NCI-H1417 (cell line): ENCODE data around the gene C11orf24.
A peak's percentile ranks its signal among the peaks of the same experiment; 100 is the strongest.

Experiments
- DNase-seq, 3 experiments: peaks; one replicate each; lab custom pipeline; 2025; lab: John Stamatoyannopoulos, UW

Gene C11orf24

DNA sequence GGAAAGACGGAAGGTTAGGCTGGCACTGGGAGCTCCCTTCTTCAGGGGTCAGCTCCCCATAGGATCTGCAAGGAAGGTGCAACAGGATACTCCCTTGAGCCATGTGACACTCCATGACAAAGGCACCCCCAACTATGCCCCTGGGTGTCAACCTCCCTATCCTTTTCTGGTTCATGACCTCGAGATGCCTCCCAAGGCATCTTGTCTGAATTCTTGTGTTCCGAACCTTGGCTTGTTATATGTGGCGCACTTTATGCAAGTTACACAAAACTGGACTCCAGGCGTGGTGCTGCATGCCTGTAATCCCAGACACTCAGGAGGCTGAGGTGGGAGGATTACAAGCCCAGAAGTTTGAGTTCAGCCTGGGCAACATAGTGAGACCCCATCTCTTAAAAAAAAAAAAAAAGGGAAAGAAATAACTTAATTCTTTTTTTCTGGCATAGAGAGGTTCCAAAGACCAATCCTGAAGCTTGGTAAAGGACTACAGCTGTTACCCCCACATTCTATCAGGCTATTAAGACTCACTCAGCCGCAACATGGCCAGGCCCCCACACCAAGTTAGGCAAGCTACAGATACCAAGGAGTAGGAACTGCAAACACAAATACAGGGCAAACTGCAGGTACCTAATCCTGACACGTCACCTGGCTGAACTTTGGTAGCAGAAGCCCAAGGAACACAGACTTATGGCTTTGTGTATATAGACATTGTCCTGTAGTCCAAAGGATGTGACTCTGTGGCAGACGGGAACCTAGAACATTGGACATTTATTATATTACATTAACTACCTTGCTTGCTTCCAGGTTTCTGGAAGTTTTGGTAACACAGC lies 1.4 kb downstream of the C11orf24 start:
- no peak for DNase-seq

DNA sequence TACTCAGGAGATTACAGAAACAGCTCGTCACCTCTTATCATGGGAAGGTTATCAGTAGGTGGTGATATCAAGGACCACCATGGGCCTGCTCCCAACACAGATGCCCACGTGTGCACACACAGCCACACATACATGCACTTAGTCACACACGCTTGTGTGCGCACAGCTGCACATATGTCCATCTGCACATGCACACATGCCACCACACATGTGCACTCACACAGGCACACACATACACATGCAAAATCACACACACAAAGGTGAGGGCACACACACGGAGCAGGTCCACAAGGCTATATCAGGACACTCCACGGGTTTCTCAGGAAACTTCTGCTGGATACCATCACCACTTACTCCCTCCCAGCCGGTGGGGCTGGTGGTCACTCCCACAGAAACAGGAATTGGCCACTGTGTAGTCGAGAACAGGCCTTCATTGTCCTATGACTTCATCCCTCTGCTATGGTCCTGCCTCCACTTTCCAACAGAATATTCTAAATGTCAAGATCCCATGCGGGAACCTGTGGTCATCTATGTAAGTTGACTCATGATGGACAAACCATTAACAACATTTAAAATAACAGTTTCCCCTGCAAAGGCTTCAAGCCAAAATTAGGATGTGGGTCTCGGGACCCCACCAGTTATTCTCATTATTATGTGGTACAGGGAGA lies 2.2 kb downstream of the C11orf24 start:
- no peak for DNase-seq

DNA sequence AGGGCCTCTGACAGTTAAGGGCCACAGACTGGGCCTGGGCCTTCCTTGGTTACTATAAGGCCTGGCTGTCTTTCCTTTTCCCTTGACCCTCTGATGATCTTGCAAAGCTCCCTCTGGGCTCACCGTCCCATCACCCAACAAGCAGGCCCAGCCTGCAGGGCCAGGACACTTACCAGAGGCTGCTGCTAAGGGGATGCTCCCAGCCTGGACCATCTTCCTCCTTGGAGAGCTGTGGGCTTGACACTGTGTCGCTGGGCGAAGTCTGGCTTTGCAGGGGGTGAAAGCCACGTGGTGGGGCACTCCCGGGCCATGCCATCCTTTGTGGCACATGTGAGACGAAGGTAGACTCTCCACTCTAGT lies 3.9 kb downstream of the C11orf24 start:
- no peak for DNase-seq

DNA sequence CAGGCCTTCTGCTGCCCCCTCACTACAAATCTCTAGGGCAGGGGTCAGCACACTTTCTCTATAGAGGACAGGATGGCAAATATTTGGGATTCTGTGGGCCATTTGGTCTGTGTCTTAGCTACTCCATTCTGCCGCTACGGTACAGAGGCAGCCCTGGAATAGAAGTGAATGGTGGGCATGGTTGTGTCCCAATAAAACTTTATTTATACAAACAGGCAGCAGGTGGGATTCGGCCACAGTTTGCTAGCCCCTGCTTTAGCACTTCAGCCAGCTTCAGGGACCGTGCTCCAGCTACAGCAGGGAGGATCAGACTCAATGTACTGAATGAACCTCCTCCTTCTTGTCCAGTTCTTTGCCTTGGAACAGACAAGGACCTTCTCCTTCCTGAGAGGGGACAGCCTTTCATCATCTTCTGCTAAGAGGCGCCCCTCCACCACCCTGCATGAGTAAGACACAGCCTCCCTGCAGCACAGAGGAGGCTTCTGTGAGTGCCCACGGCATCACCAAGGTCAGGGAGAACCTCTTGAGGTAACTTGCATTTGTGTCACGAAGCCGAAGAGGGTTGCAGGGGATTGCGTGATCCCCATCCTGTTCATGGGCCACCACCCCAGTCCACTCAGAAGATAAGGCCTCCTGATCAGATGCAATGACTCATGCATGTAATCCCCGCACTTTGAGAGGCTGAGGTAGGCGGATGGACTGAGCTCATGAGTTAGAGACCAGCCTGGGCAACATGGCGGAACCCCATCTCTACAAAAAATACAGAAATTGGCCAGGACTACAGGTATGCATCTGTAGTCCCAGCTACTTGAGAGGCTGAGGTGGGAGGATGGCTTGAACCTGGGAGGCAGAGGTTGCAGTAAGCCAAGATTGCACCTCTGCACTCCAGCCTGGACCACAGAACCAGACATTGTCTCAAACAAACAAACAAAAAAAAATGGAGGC lies 4.6 kb downstream of the C11orf24 start:
- DNase-seq = no peak

DNA sequence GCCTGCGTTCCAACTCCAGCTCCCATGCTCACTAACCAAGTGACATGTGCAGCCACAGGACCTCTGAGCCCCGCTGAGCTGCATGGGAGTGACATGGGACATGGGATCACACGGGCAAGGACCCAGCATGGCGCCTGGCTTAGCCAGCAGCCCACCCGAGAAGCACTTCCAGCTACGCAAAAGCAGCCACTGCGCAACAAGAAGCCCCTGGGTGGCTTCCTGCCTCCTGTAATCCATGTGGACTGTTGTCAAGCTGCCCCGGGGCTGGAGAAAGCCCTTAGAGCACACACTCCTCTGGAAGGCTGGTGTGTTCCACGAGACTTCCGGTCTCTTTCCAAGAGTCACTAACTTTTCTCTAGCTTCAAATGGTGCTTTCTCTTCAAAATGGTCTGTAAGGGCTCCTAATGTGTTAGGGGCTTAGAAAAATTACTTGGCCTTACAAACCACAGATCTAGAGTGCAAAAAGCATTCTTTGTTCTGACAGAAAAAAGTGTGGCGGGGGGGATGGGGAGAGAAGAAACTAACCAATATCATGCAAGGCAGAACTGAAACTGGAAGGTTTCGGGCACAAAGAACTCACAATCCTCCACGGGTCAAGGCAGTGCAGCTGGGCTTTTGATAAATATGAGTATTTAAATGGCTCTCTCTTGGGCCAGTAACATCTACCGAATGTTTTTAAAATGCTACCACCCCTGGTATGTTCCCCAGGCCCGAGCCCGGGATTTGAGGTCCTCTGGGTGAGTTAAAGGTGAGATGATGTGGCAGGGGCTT lies 5.5 kb downstream of the C11orf24 start:
- DNase-seq = no peak

DNA sequence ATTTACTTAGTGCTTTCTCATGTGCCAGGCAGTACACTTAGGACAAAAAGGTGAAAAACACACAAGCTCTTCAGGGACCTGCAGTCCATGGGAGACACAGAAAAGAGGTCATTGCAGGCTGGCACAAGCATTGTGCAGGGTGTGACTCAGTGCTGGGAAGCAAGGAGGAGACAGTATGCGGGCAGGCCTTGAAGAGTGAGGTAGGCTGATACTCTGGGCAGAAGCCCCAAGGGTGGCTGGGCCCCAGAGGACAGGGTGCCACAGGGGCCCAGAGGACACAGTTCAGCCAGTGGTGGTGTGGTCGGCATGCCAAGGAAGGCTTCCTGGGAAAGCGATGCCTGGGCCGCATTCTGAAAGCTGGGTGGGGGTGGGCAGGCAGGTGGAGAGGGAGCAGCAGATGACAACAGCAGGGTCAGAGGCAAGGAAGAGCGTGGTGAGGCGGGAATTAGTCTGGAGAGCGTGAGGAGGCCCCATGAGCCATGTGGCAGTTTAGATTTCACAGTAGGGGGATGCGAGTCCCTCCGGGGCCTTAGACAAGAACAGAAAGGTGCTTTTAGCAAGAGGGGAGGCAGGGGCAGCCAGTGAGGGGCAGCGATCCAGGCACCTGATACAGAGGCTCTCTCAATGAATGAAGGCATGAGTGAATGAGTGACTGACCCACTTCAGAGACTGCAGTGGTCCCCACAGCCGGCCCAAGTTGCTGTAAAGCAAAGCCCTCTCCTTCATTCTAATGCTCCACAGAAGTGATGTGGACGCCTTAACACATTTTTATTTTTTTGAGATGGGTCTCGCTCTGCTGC lies 6.8 kb downstream of the C11orf24 start:
- DNase-seq = no peak

DNA sequence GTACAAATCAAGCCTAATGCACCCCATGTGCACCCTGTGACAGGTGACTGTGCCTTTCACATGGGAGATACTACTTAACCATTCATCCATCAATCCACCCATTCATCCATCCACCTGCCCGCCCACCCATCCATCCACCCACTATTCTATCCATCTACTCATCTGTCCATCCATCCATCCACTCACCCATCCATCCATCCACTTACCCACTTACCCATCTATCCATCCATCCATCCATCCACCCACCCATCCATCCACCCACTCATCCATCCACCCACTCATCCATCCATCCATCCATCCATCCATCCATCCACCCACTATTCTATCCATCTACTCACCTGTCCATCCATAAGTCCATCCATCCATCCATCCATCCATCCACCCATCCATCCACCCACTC lies 7.5 kb downstream of the C11orf24 start:
- DNase-seq = no peak

DNA sequence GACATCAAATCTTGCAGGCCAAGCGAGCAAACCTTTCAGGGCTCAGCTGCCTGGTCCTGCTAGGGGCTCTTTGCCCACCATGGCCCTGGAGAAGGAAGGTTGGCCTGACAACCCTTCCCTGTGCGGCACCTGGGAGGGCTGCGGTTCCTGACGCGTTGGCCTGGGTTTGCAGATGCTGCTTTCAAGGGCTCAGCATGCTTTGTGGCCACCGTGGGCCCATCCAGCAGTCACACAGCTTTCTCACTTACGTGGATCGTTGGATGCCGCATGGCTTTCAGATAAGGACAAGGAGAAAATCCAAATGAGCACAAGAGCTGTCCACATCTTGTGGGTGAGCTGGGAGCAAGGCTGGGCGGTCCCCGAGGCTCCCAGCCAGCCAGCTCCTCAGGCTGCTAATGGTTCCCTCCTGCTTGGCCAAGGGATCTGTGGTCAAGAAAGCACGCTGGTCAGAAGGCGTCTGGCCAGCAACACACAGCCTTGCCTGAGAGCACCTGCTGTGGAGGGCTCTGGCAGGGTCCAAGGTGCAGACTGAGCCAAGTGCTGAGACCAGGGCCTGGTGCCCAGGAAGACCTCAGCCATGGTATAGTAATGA lies 8.2 kb downstream of the C11orf24 start:
- no peak for DNase-seq

DNA sequence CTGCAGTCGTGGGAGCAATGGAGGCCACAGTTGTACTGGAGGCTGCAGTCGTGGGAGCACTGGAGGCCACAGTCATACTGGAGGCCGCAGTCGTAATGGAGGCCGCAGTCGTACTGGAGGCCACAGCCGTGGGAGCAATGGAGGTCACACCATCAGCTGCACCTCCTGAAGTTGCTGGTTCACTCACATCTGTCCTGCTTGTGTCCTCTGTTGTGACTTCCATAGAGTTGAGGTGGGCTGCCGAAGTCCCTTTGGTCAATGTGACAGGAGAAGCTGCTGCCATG lies 9.3 kb downstream of the C11orf24 start:
- no peak for DNase-seq

DNA sequence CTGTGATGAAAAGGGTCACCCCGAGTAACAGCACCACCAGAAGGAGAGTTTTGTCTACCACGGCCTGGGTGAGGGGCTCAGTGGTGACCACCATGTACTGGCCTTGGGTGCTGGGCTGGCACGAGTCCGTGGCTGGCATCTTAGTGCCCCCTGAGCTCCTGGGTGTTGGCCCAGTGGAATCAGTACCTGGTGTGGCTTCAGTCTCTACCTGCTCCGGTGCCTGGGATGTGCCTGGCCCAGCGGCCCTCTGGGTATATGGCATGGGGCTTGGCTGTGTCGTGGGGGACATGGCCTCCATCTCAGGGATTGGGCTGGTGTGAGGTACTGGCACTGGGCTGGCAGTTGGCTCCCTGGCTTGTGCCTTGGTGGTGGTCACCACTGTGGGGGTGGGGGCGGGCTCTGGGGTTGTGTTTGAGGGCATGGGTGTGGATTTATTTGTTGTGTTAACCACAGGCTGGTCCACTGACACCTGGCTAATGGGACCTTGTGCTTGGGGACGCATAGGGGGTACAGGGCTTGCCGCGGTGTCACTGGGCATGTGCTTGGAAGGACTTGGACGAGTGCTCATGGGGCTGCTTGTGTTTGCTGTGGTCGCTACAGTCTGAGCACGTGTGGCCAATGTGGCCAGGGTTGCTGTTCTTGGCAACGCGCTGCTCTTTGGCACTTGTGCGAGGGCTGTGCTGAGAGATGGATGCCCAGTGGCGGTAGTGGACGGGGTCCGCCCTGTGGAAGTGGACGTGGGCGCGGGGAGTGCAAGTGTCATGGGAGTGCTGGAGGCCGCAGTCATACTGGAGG lies 9.8 kb downstream of the C11orf24 start:
- DNase-seq = no peak

DNA sequence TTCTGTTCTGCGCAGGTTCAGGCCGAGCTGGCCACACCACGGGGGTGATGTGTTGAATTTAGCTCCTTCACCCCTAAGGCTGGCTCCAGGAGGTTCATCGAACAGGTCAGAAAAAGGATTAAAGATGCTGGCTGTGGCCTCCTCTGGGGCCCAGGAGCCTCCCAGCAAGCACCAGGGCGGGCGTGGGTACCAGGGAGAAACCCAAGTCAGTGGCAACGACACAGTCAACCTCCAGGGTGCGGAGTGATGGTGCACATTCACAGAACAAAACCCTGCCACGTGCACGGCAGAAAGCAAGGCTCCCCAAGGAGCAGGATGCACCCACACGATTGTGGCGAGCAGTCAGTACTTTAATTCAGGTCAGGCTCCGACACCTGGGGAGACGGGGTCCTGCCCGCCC lies 10.8 kb downstream of the C11orf24 start:
- no peak for DNase-seq

DNA sequence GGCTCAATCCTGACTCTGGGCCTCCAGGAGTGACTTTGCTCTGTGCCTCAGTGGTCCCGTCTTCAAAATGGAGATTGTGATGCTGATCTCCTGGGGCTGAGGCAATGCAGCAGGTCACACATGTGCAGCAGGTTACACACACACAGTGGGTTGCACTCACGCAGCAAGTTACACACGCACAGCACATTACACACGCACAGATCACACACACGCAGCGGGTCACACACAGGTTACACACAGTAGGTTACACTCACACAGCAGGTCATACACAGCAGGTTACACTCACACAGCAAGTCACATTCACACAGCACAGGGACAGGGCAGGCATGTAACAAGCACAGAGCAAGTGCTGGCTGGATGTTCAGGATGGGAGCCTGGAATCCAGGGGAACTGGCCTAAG lies 11.3 kb downstream of the C11orf24 start:
- DNase-seq = no peak

DNA sequence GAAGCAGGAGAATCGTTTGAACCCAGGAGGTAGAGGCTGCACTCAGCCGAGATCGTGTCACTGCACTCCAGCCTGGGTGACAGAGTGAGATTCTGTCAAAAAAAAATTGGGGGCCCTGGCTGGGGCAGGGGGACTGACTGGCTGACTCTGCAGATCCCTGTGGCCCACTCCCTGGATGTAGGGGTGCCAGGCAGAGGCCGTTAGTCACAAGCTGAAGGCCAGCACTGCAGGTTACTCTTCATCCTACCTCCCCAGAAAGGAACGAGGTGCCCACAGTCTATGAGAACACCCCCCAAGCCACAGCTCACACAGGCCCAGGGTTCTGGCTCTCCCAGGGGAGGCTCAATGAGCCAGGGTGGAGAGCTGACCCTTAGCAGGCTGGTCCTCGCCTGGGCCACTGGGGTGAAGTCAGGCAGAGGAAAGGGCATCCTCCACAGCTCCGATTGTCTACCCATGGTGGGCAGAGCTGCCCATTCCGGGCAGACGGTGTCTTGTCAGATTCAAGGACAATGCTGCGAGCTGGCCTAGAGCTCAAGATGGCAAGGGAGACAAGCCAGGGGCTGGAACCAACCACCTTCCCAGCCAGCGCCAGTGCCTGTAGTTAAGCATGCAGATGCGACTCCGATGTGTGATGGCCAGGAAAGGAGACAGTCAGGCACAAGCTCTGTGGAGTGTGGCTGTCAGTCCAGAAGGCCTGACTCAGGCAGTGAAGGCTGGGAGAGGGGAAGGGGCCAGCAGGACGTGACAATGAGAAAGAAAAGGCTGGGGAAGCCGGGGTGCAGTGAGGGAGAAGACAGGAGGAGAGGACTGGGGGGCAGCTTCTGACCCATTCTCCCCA lies 12.4 kb downstream of the C11orf24 start:
- no peak for DNase-seq

DNA sequence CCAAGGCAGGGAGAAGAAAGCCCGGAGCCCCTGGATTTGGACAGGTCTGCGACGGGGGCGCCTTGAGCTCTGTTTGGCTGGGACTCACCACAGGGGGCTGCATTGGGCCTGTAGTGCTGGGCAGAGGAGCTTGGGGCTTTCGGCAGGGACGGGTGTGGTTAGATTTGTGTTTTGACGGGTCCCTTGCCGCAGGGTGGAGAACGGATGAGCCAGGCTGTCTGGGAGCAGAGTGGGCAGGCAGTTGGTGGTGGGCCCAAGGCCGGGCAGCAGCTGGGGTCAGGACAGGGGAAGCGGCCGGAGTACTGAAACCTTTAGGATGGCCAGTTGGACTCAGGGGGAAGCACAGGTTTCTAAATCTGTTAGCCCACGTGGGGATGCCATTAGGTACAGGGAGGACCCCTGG lies 13.4 kb downstream of the C11orf24 start:
- DNase-seq = no peak

DNA sequence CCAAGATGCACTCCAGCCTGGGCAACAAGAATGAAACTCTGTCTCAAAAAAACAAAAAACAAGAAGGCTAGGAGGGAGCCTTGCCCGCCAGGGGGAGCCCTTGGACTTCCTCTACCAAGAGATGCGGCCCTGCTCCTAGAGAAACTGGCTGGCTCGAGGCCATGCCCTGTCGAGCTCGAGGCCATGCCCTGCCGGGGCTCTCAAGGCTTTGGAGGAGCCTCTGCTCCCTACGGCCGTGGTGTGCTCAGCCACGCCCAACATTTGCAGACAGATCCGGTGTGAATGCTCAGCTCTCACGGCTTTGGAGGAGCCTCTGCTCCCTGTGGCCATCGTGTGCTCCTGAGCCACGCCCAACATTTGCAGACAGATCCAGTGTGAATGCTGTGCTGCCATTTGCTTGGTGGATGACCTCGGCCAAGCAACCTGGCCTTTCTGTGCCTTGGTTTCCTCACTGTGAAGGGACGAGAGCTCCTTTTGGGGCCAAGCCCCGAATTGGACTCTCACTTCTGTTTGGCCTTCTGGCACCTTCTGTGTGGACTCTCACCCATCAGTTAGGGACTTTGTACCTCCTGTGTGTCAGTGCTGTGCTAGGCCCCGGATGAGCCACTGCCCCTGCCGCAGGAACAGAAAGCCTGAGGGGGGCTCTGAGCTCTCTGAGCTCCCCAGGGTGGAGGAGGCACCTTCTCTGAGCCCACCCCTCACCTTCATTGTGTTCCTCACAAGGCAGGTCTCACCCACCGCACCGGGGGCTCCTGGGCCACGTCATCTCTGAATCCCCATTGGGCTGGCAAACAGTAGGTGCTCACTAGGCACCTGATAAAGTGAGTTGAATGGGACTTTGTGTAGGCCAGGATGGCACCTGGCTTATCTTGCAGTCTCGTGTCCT lies 14.1 kb downstream of the C11orf24 start:
- DNase-seq = peak; percentile 83 to 94 (median 84)

DNA sequence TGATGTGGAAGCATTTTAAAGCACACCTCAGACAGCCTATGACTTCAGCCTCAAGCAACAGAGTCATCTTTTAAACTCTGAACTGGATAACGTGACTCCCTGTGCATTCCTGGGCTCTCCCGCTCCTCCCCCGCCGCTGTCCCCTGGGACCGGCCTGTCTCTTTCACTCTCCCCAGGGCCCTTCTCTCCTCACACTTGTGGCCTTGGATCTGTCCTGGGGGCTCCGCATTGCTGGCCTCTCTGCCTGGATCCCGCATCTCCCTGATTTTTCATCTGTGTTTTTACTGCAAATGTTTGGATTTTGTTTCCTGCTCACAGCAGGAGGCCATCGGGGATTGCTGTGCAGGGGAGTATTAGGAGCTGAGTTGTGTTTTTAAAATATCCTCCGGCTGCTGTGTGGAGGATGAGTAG lies 15.4 kb downstream of the C11orf24 start:
- no peak for DNase-seq

DNA sequence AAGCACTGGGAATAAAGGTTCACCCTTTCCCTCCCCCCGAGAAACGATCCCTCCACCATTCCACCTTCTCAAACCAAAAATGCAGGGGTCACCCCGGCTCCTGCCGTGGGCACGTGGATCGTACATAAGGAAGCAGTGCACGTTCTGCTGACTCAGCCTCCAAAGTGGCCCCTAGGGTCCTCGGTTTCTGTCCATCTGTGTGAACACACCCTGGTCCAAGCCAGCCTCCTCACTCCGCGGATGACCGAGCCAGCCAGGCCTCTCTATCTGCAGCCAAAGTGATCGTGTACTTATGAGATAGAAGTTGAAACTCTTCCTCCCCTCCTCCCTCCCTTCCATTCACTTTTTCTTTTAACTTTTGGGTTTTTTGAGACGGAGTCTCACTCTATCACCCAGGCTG lies 16.2 kb downstream of the C11orf24 start:
- DNase-seq = no peak

DNA sequence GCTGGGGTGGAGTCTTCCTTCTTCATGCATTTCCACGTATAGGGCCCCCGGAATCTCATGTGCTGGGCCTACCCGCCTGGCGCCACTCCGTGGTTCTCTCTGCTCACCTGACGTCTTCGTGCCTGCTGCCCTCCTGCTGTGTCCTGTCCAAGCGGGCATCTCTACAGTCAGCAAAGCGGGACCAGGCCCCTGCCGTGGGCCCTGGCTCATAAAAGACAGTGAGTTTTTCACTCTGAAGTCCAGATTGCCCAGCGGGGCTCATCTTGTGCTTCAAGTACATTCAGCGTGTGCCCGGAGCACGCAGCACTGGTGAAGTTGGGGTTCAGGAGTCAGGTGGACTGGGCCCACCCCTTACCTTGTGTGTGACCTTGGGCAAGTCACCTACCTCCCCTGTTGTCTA lies 17.4 kb downstream of the C11orf24 start:
- DNase-seq = no peak
